HG02938 (cell line): Measurements from ENCODE around the gene MAGEF1.

Source experiments
- ATAC-seq: cut with Tn5 transposase; IDR thresholded peaks from one replicate; pipeline ENCODE4 v1.9.1; 2021; ENCODE audit warnings: mild to moderate bottlenecking, moderate library complexity; ENCODE audit not compliant: unreplicated experiment

MAGEF1 gene

GRCh38 chr3:184670091-184670602 is 41.7 kb downstream of the MAGEF1 start:
- no peak for ATAC-seq

- no peak for ATAC-seq
These were observed 42.3 kb downstream of the MAGEF1 start for GRCh38 chr3:184669578-184669977.

GRCh38 chr3:184666442-184666841 is 45.4 kb downstream of the MAGEF1 start:
- no peak for ATAC-seq

GRCh38 chr3:184665101-184665500 is 46.8 kb downstream of the MAGEF1 start:
- no peak for ATAC-seq

GRCh38 chr3:184663756-184664155 is 48.1 kb downstream of the MAGEF1 start:
- ATAC-seq: no peak

GRCh38 chr3:184663356-184663755 is 48.5 kb downstream of the MAGEF1 start:
- ATAC-seq: no peak

- no peak for ATAC-seq
These were observed 49.7 kb downstream of the MAGEF1 start for GRCh38 chr3:184662187-184662586.

- ATAC-seq: no peak
These were observed 50.9 kb downstream of the MAGEF1 start for GRCh38 chr3:184660931-184661330.
